NCI-H748 (cell line): Measurements from ENCODE around the gene DDX25.

Experiments
- DNase-seq: peaks from one replicate; lab custom pipeline; 2025; ENCODE audit not compliant: unreplicated experiment; lab: John Stamatoyannopoulos, UW

The DDX25 gene

DNA sequence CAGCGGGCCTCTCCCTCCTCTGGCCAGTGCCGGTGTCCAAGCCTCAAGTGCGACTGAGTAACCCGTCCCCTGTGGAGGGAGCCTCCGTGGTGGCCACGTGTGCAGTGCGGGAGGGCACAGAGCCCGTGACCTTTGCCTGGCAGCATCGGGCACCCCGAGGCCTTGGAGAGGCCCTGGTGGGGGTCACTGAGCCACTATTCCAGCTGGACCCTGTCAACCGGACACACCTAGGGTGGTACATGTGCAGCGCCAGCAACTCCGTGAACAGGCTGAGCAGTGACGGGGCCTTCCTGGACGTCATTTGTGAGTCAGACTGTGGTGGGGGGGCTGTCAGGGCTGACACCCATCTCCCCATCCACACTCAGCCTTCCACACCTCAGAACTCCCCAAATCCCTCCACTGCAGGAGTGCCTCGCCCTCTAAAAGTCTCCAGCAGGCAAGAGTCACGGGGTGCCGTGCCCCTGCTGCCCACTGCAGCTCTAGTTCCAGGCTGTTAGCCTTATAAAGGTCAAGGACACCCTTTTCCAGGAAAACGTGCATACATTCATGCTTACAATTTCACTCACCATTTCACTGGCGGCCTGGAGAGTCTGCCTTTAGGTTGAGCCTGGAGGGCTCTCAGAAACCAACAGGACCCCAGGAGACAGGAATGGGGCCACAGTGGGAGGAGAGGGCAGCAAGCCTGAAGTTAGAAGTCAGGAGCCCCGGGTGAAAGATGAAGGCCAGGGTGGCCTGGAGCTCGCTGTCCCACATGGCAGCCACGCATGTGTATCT lies 44.2 kb downstream of the DDX25 start:
- DNase-seq, result no peak

DNA sequence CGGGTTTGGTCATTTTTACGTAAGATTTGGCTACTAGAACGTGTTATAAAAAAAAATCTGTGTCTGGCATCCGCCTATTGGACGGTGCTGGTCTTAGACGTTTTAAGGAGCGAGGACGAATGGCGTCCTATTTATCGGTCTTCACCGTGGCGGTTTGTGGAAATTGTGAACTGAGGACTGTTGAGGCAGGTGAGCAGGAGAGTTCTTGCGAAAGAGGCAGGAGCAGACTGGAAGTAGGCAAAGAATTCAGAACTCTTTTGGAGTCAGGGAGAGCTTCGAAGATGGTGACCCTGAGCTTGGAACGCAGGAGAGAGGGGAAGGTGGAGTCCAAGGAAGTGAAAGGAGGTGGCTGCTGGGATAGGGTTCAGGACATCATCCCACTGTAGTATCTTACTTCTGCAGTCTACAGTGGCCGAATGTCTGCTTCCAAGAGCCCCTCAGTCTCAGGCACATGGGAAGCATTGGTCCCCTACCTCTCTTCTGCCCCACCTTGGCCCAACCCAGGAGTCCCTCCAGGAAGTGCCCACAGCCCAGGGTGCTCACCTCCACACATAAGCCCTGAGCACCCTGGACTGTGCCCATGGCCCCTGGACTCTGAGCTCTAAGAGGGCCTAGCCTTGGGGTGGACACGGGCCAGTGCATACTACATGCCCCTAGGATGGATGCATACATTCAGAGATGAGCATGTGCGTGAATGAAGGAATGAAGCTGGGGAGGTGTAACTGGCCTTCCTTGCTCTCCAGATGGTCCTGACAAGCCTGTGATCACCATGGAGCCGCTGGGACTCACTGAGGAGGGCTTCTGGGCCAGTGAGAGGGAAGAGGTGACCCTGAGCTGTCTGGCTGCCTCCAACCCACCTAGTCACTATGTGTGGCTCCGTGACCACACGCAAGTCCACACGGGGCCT lies 45.2 kb downstream of the DDX25 start:
- no peak for DNase-seq

DNA sequence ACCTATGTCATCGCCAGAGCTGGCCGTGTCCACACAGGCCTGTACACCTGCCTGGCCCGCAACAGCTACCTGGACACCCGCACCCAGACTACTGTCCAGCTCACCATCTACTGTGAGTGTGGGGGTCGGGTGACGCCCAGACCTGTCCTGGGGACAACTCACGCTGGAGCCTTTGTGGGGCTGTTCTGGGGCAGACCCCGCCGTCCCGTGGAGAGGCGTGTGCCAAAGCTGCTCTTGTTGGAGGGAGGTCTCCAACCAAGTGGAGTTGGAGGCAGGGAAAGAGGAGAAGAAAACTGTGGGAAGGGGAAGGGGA lies 45.8 kb downstream of the DDX25 start:
- no peak for DNase-seq

DNA sequence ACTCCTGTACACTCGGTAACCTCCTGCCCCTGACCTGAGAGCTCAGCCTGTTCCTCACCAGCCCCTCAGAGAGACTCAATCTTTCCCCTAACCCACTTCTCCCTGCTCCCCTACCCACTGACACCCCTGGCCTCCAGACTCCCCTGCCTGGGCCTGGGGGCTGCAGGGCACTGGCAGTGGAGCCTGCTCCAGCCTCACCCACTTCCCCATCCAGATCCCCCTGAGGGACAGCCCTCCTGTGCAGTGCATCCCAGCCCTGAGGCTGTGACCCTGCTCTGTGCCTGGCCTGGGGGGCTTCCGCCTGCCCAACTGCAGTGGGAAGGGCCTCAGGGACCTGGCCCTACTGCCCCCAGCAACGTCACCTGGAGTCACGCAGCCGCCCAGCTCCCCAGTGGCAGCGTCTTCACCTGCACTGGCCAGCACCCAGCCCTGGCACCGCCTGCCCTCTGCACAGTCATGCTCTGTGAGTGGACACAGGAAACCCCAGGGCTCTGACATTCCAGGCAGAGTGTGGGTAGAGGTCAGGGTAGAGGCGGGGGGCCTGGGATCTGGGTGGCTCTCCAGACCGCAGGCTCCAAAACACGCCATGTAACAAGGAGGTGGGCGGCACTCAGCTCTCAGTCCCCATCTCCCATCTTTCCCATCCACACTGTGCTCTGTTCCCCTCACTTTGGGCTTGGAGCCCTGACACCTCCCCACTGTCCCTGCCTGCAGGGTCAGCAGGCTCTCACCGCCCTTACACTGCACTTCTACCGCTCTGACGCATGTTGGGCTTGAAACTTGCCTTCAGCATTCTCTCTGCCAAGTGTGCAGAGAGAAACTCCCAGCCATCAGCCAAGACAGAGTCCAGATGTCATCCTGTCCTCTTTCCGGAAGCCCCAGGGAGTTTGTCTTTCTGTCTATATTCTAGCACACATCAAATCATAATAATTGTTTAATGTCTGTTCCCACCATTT lies 46.7 kb downstream of the DDX25 start:
- DNase-seq, result no peak

DNA sequence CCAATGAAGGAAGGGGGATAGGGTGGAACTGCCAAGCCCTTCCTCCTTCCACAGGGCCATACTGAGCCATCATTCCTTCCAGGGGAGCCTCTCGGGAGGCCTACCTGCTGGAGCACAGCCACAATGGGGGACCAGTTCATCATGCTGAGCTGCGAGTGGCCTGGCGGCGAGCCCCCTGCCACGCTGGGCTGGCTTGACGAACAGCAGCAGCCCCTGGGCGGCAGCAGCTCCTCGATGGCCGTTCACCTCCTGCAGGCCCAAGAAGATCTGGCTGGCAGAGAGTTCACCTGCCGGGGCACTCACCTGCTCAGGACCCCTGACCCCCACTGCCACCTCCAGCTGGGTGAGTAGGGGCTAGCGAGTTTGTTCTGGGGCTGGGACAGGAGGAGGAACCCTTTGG lies 47.4 kb downstream of the DDX25 start:
- DNase-seq, result no peak

DNA sequence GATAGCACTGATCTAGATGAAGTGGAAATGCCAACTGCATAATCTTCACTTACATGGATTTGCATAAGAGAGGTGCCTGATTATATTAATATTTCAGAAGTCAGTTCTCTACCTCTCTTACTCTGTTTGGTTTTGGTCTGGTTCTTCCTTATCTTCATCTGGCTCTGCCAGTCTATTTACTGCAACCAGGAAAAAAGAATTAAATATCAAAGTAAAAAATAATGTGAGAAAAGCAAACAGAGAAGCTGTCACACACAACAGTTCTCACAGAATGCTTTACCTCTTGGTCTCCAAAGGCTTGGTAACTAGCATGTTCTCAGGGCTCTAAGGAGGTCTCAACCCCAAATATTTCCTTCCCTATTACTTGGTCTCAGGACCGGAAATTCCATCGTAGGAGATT lies 48.3 kb downstream of the DDX25 start:
- no peak for DNase-seq

DNA sequence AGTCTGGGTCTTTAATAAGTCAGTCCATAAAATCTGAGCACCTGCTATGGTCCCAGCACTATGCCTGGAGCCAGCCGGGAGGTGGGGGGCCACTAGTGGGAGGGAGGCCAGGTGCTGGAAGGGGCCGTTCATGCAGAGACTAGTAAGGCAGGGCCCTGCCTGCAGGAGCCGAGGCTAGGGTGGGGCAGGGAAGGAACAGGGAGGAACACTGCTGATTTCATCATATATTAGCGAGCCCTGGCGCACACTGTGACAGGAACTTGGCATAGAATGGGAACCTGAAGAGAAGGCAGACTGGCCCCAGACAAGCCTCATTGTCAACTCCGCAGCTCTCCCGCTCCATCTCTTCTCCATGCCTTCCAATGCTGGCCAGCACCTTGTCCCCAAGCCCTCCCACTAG lies 48.7 kb downstream of the DDX25 start:
- DNase-seq, result no peak

DNA sequence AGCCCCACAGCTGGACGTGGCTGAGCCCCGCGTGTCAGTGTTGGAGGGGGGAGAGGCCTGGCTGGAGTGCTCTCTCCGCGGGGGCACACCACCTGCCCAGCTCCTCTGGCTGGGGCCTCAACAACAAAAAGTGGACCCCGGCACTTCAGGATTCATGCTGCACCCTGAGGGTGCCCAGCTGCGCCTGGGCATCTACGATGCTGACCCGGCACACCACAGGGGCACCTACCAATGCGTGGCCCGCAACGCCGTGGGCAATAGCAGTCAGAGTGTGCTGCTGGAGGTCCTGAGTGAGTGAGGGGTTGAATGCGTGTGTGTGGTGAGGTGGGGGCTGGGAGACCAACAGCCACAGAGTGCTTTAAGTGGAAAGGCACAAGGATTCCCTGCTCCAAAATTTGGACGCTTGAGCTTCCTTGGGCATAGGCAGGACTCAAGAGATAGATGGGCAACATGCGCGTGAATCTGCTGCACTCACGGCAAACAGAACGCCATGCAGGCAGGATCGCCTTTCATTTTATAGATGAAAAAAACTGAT lies 49.2 kb downstream of the DDX25 start:
- no peak for DNase-seq

DNA sequence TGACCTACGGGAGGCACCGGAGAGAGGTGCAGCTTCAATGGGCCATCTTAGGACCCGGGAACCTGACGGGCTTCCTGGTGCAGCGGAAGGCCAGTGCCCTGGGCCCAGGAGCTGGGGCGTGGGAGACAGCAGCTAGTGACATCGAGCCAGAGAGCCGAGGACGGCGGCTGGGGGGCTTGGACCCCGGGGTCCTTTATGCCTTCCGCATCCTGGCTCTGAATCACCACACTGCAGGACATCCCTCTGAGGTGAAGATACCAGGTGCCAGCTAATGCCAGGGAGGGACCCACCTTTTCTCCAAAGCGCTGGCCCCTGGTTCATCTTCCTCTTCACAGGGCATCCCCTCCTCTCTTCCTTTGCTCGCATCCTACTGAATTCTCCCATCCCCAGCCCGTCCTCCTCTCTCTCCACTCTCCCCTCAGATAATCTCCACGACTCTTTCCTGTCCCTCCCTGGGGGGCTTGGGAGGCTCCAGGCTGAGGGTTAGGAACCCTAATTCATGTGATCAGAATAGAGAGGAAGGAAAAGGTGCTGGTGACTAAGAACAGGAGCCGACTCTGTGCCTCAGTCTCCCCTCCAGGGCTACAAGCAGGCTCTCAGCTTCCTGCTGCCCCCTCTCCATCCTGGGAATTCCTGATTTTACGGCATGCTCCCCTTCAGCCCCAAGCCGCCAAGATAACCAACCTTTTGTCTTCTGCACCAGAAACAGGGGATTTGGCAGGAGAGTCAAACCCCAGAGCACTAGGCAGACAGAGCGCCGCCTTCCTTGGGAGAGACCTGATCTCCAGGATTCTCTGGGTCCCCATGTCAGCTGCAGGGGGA lies 50.0 kb downstream of the DDX25 start:
- no peak for DNase-seq

DNA sequence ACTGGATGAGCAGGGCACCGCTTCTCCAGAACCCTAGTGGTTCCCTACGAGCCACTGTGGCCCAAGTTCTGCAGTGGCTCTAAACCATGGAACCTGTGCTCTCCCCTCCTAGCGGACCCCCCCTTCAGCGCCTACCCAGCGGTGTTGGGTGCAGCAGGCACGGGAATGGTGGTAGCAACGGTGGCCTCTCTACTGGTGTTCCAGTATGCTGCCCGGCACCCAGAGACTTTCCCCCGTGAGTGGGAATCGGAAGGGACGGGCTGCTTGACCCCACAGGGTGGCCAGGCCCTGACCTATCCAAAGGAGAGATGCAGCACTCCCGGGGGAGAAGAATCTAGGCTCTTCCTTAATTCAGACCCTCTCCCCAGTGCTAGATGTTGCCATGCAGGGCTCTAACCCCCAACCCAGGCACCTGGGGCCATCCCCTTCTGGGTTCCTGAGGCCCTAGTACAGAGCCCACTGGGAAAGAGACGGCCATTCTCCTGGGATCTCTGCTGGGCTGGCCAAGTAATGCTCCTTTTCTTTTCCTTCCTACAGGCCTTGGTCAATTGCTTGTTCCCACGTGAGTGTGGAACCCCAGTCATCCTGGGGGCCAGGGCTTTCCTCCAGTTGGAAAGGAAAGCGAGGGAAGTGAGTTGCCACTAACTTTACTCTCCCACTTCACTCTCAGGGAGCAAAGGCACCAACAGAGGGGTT lies 50.8 kb downstream of the DDX25 start:
- no peak for DNase-seq

DNA sequence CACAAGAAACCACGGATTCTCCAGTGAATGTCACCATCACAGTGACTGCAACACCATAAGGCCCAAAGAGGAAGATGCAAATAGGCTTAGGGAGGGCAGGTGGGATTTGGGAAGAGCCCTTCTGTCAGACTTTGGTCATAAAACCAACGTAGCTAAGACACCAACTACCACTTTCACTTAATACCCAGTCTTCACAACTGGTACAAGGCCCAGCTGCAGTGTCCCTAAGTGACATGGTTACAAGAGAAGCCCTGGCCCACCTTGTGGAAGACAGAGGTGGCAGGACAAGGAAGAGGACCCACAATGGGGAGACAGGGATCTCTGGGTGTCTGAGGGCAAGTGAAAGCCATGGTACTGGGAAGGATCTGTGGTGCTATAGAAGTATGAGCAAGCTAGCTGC lies 51.5 kb downstream of the DDX25 start:
- no peak for DNase-seq

DNA sequence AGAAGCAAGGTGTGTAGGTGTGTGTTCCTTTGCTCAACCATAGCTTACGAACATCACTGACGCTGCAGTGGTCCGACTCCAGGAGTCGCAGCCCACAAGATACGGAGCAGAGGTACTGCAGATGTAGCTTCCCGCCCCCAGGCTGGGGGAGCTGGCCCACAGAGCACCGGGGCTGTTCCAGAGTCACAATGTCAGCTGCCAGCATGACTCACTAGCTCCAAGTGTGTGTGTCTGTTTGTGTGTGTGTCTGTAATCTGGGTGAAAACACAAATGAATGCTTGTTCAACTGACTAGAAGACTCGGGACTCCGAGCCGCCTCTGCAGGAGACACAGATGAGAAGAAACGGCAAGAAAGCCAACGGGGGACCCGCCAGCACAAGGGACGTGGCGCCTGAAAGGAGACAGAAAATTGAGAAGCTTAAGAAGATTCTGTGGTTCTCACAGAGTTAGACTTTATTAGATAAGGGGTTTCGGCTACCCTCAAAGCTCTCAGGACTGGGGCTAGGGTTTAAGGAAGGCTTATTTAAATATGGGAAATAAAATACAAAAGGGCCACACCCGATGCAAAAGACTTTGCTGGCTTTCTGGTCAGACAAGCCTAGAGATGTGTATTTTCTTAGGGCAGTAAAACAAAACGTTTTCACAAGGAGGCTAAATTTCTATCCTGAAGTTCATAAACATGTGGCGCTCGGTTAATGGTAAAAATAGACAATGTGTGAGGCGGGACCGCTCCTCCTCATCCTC lies 52.3 kb downstream of the DDX25 start:
- no peak for DNase-seq

DNA sequence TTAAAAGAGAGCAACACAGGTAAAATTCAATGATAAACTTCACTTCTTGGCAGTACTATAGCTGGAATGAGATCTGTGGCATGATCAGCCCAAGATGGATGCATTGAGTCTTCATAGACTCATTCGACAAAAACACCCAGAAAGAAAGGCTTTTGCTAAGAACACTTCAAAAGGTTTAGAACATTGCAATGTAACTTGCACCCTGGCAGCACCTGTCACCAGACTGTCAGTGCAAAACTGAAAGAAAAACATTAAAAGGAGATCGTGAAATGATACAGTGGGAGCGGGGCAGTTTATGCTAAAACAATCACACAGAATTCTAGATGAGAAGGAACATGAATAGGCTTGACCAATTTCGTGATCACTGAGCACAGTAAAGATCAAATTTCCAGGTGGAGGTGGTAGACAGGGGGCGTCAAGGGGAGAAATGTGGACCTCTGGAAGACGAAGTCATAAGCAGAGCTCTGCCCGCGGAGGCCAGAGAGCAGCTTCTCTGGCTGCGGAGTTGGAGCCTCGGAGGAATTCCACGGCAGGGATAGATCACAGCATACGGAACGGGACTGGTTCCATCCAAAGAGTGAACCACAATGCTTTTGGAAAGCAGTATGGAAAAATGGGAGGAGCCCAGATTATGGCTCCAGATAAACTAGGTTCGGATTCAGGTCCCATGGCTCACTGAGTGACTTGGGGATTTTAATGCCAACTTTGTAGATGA lies 53.5 kb downstream of the DDX25 start:
- DNase-seq, result no peak

DNA sequence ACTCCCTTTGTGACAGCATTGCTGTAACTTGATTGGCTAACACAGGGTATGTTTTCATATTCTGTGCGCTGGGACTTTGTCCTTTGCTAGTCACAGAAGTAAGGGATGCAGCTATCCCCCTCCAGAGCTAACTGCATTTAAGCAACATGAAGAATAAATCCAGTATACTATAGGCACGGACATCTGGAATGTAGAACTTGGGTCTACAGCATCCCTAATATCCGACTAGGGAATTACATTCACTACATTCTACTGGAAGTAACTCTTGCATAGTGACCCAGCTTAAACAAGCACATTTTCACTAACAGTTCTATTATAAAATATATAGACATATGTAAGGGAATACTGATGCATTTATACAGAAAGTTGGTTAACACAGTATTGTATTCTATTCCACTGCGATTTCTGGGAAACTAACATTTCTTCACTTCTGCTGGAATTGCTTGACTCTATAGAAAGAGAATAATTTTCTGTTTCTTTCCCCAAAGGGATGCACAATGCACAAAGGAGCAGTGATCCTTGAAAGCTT lies 54.6 kb downstream of the DDX25 start:
- DNase-seq, result no peak

DNA sequence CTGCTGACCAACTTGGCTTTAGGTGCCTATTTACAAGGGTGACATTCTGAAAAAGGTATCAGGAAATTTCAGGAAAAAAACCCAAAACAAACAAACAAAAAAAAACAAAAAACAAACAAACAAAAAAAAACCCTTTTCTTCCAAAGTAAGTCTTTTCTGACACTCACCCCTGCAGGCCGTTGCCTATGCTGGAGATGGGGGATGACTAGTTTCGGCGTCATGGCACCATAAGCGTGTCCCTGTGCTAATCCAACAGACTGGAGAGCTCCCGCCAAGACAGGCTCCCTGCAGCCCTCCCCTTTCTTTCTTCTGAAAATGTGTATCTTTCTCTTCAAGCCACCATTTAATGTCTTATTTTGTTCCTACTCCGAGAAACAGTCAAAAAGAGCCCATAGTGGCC lies 55.2 kb downstream of the DDX25 start:
- no peak for DNase-seq

DNA sequence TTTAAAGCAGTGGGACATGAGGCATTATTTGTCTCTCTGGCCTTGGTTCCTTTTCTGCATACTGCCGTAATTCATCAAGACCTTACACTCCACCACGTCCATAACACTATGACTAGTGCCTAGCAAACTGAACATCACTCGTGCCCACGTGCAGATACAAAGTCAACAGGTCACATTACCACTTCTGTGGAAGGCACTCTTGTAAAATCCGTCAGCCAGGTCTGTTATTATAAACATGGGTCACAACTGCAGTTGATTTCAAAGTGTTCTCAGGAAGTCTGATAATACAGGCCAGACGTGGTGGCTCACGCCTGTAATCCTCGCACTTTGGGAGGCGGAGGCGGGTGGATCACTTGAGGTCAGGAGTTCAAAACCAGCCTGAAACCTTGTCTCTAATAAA lies 55.6 kb downstream of the DDX25 start:
- DNase-seq, result no peak

DNA sequence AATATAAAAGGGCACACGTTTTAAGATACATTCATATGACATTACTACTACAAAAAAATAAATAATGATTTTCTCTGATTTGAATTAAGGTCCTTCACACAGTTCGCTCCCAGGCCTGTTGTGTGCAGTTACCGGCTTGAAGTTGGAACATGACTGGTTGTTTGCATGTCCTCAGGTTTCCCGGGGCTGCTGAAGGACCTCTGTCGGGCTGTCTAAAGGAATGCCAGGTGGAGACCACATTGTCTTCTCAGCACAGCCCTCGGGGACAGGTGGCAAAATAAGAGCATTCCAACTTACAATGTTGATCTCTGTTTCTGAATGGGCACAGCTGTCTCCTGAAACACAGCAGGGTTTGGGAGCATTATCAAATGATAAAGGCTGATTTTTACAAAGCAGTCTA lies 56.5 kb downstream of the DDX25 start:
- DNase-seq, result no peak

DNA sequence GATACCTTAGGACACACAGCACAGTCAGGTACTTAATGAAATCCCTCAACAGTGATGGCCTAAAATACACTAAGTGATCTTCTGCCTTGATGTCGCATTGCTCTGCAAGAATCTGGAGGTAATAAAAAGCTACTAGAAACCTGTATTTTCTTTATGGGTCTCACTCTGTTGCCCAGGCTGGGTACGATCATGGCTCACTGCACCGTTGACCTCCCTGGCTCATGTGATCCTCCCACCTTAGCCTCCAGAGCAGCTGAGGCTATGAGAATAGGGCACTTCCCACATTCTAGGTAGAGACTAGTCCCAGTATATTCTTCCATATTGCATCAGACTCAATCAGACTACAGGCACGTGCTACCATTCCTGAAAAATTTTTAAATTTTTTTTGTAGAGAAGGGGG lies 63.2 kb downstream of the DDX25 start:
- no peak for DNase-seq
